ENCODE measurements around the gene GSDMA.

GRCh38 chr17:39915559-39915958 lies 47.2 kb upstream of the GSDMA start:
- TF ChIP-seq CTCF (IDR thresholded peaks at IDR 0.05) = no peak
- TF ChIP-seq POLR2A (IDR thresholded peaks at IDR 0.05) = no peak

Measured in ovary (tissue), 3 donors.